HG03520 (cell line): ENCODE measurements around the gene HOXA7.

Source experiments
- ATAC-seq: cut with Tn5 transposase; IDR thresholded peaks from one replicate; pipeline ENCODE4 v1.9.1; 2021; ENCODE audit warnings: mild to moderate bottlenecking, moderate library complexity; ENCODE audit not compliant: unreplicated experiment

Gene HOXA7

GRCh38 chr7:27123007-27123476 is 33.4 kb downstream of the HOXA7 start:
- no peak for ATAC-seq

- no peak for ATAC-seq
These were observed 34.2 kb downstream of the HOXA7 start for GRCh38 chr7:27122077-27122910.

GRCh38 chr7:27121684-27122076 is 34.8 kb downstream of the HOXA7 start:
- no peak for ATAC-seq

GRCh38 chr7:27119412-27119911 is 37.0 kb downstream of the HOXA7 start:
- no peak for ATAC-seq

GRCh38 chr7:27118580-27118979 is 37.9 kb downstream of the HOXA7 start:
- no peak for ATAC-seq

- no peak for ATAC-seq
These were observed 38.5 kb downstream of the HOXA7 start for GRCh38 chr7:27117887-27118491.

GRCh38 chr7:27116962-27117886 is 39.3 kb downstream of the HOXA7 start:
- ATAC-seq: no peak

- no peak for ATAC-seq
These were observed 40.2 kb downstream of the HOXA7 start for GRCh38 chr7:27116031-27116961.

GRCh38 chr7:27115221-27116026 is 41.1 kb downstream of the HOXA7 start:
- no peak for ATAC-seq

GRCh38 chr7:27114881-27115220 is 41.6 kb downstream of the HOXA7 start:
- no peak for ATAC-seq

- ATAC-seq: no peak
These were observed 42.3 kb downstream of the HOXA7 start for GRCh38 chr7:27113991-27114769.

- no peak for ATAC-seq
These were observed 43.2 kb downstream of the HOXA7 start for GRCh38 chr7:27112955-27113949.

- ATAC-seq: no peak
These were observed 44.1 kb downstream of the HOXA7 start for GRCh38 chr7:27112361-27112760.

- ATAC-seq: no peak
These were observed 44.7 kb downstream of the HOXA7 start for GRCh38 chr7:27111751-27112277.

GRCh38 chr7:27111042-27111750 is 45.3 kb downstream of the HOXA7 start:
- no peak for ATAC-seq
